RKO (cell line): ENCODE measurements around the gene CSTF2.

ENCODE experiments used
- DNase-seq: peaks from one replicate; pipeline ENCODE4 v3.0.0-alpha.2; 2016; ENCODE audit warnings: low spot score

The CSTF2 gene

GRCh38 chrX:100871594-100872560, 51.7 kb downstream of the CSTF2 start:
- no peak for DNase-seq

GRCh38 chrX:100874325-100874724, 54.1 kb downstream of the CSTF2 start, which contains the start of gene NOX1:
Gene NOX1 (minus strand): TSS chrX:100874359. CDS start chrX:100874139, 220 bp downstream.
- DNase-seq: no peak

GRCh38 chrX:100880368-100880767, 60.2 kb downstream of the CSTF2 start:
- no peak for DNase-seq

- no peak for DNase-seq
Observed at GRCh38 chrX:100883654-100884053, 63.5 kb downstream of the CSTF2 start.
